HG03520 (cell line): ENCODE data around the gene MYF5.
"Not testable (repeated sequence)": the region's sequence is repeated elsewhere in the genome, so short reads cannot be mapped to it uniquely, and the experiment has no call there.

Source experiments
- ATAC-seq: cut with Tn5 transposase; IDR thresholded peaks from one replicate; pipeline ENCODE4 v1.9.1; 2021; ENCODE audit warnings: mild to moderate bottlenecking, moderate library complexity; ENCODE audit not compliant: unreplicated experiment

Gene MYF5

DNA sequence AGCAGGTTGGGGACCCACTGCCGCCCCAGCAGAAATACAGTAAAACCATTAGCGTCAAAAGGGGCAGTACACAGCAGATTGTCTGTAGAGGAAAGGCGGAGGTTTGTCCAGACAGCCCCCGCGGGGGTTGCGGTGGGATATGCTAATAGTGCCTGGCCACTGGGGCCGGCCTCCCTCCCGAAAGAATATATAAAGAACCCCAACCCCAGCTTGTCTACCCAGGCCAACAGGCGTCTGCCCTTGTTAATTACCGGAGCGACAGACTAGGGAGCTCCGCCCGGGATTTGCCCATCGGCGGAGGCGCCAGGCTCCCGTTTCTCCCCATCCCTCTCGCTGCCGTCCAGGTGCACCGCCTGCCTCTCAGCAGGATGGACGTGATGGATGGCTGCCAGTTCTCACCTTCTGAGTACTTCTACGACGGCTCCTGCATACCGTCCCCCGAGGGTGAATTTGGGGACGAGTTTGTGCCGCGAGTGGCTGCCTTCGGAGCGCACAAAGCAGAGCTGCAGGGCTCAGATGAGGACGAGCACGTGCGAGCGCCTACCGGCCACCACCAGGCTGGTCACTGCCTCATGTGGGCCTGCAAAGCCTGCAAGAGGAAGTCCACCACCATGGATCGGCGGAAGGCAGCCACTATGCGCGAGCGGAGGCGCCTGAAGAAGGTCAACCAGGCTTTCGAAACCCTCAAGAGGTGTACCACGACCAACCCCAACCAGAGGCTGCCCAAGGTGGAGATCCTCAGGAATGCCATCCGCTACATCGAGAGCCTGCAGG is at the start of gene MYF5:
TSS of gene MYF5 (plus strand) at position 217 of the 774 bp plus-strand sequence. CDS start at position 369, 152 bp downstream.
- no peak for ATAC-seq

- ATAC-seq = no peak
Measured at GRCh38 chr12:80670214-80670613, 46.5 kb upstream of the MYF5 start.

DNA sequence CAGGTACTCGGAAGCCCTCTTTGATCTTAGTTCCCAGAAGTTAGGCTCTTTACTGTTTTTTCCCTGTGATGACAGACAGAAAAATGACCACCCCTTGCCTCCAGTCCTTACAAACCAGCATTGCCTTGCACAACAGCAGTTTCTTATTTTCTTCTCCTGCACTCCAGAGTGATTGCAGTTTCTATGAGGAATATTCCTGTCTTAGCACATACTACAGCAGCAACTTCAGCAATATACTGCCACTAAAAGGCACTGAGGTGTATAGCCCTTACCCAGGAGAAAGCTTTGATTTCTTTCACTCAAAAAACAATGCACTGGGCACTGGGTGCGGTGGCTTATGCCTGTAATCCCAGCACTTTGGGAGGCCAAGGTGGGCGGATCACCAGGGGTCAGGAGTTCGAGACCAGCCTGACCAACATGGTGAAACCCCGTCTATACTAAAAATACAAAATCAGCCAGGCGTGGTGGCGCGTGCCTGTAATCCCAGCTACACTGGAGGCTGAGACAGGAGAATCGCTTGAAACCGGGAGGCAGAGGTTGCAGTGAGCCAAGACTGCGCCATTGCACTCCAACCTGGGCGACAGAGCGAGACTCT is 40.6 kb upstream of the MYF5 start:
- not testable (repeated sequence) for ATAC-seq

GRCh38 chr12:80676856-80677255 is 39.9 kb upstream of the MYF5 start:
- ATAC-seq = no peak

GRCh38 chr12:80677994-80678393 is 38.7 kb upstream of the MYF5 start:
- no peak for ATAC-seq

GRCh38 chr12:80679346-80680131 is 37.2 kb upstream of the MYF5 start:
- no peak for ATAC-seq

GRCh38 chr12:80681287-80681686 is 35.4 kb upstream of the MYF5 start:
- peak; percentile 95 for ATAC-seq

DNA sequence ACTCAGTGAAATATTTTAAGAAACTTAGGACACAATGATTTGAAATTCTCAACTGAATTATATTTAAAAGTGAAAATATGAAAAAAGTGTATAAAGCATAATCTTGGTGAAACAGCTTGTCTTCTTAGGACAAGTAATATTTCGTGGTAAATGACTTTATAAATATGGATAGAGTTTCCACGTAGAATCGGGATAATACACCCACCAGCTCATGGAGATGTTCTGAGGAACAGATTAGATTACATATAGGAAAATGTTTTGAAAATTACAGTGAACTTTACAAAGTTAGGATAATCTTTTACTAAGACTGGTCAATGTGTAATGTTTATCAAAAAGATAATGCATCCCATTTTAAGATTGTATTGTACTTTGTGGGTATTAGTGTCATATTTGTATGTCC is 34.9 kb upstream of the MYF5 start:
- ATAC-seq = no peak

DNA sequence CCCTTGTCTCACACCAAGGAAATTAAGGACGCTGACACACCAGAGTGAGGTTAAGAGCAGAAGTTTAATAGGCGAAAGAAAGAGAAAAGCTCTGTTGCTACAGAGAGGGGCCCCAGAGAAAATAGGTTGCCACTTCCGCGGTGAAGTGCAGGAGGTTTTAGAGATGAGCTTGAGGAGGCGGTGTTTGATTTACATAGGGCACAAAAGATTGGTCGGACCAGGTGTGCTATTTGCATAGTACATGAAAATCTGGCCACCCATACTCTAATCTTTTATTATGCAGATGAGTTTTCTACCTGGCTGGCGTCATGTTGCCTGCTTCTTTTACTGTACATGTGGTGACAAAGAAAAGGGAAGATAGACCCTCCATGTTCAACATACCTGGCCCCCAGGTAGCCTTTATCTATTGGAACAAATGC is 32.6 kb upstream of the MYF5 start:
- no peak for ATAC-seq

DNA sequence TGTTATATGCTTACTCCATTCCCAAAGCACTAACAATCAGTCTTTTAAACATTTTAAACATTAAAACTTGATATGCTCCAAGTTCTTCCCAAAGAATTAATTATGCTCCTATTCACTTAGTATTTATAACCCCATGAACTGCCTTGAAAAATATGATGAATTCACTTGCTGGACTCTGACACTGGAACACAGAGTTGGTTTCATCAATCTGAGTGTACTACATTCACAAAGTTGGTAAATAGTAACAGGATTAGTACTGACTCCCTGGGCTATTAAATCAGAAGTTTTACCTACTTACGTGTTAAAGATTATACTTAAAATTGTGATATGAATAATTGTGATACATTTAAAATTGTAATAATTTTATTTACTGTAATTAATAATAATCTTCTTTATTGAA is 26.6 kb upstream of the MYF5 start:
- ATAC-seq = no peak

DNA sequence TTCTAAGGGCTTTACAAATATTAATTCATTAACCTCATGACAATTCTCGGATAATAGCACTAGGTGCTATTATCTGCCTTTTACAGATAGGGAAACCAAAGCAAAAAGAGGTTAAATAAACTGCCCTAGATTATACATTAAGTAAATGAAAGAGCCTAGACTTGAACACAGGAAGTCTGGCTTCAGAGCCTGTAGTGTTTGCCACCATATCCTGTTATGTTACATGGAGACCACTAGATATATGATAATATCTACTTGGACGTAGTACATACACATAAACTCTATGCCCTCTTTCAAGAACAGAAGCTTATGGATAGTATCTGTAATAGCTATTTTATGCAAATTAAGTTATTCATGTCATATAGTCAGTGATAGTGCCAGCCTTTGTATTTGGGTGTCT is 26.2 kb upstream of the MYF5 start:
- no peak for ATAC-seq

DNA sequence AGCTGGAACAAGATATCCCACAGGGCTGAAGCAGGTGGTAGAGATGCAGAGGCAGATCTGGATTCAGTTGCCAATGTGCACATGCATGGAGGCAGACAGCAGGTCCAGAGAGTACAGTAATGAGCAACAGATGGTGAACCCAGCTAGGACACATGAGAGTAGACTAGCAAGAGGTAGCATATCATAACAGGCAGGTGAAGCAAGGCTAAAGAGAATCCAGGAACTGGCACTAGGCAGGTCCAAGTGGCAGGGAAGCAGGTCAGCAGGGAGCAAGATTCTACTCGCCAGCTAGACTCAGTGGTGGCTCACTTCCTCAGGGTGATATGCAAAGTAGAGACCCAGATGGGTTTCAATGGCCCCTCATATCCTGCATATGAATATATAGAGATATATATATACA is 24.6 kb upstream of the MYF5 start:
- ATAC-seq = no peak

DNA sequence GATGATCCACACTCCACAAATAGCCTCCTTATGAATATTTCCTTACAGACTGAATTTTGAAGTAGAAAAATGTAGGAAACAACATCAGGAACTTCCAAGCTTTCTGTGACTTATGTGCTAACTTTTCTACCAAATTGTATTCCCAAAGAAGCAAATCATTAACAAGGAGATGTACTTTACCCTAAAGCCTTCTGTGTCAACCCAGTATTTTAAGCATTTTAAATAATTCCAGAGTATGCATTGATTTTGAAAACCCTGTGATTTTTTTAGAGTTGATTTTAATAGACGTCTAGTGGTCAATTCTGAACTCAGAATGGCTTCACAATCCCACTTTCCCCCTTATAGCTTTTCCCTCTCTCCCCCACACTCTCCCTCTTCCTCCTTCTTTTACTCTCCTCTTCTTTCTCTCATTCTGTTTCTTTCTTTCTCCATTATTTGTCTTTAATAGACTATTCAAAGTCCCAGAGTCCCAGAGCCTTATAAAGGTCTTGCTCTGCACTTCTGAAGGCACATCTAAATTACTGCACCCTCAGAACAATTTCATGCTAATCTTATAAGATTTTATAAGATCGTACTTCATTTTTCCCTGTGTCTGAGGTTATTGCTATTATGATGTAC is 19.3 kb upstream of the MYF5 start:
- no peak for ATAC-seq

DNA sequence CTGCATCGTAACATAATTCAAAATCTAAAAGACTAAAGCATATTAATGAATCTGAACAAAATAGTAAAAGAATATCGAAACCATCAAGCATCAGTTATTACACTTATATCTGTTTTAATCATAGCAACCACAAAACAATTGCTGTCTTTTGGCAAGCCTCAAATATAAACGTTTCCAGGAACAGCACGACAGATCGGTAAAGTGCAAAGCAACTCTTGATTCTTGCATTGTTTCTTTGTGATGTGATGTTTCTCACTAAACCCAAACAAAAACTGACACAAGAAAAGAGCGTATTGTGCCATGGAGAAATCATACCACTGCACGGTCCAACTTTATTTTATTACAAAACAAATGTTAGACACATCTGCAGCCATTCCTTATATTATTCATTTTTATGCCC is 18.5 kb upstream of the MYF5 start:
- no peak for ATAC-seq

- no peak for ATAC-seq
Measured at GRCh38 chr12:80698847-80699542, 17.7 kb upstream of the MYF5 start.

GRCh38 chr12:80700327-80700726 is 16.4 kb upstream of the MYF5 start:
- peak; percentile 32 for ATAC-seq

DNA sequence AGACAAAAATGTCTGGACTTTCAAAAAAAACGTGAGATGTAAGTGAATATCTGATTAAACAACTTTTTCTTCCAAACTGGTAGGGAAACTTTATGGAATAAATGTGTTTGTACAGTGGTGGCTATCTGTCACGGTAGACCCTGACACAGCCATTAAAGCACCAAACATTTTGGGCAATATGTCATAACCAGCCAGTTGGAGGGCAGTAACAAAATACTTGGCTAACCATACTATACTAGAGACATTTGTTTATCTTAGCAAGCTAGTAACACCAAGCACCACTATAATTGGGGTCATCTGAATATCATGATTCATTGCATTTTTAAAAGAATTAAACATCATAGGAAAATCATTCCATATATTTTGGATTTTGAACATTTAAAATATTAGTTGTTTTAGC is 15.3 kb upstream of the MYF5 start:
- no peak for ATAC-seq

DNA sequence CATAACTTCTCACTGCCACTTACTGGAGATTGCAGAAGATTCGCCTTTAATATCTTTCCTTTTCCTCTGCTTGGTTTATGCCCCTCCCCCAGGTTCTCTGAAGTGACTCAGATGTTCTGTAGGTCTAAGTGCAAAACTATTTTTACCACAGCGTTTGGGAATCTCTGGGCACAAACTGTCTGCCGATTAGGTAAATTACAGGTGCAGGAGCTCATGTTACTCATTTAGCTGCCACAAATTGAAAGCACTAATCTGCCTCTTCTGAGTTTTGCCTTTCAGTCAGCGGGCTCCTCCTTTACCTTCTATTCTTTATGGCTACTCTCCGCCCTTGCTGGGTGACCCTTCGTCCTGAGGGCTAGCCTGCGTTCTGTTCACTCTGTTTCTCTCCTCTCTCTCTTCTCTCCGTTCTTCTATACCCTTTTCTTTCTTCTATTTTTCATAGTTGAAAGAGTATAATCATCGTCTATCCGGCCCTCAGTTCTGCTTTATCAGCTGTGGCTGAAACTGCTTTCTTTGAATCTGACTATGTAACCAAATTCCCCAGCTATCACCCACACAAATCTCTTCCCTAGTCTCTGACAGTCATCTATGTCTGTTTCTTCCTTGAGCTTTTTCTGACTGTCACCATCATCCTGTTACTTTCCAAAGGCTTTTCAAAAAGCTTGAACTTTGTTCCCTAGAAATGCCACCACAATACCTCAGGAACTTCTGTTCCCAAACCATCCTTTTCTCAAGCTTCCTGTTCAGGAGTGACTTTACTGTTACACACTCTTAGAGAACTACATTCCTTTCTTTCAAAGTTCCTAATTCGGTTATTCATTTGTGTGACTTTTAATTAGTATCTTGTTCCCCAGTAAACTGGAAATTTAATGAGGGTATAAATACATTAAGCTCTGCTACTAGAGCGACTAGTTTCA is 13.6 kb upstream of the MYF5 start:
- peak; percentile 84 for ATAC-seq

- ATAC-seq = no peak
Measured at GRCh38 chr12:80704420-80704819, 12.3 kb upstream of the MYF5 start.
